Effector memory CD8-positive, alpha-beta T cell (primary cell): Measurements from ENCODE around the gene MAGI3.

ENCODE experiments used
- ATAC-seq: fragments of 150-1000 bp; cut with Tn5 transposase; replicated peaks from 2 replicates; pipeline ENCODE4 v1.10.0; 2021; ENCODE audit warnings: mild to moderate bottlenecking, moderate library complexity
- DNase-seq, 3 experiments: peaks; one replicate each; pipeline ENCODE4 v3.0.0; 2021
- H3K27ac Mint-ChIP-seq, 2 donors: one replicate each; pipeline ENCODE4 v1.8.0; 2022; ENCODE audit warnings: mild to moderate bottlenecking in 2 of 2, mixed read lengths in 2 of 2, moderate library complexity in 2 of 2
- H3K27me3 Mint-ChIP-seq, 2 donors: one replicate each; pipeline ENCODE4 v1.8.0; 2022; ENCODE audit warnings: mixed read lengths in 2 of 2
- H3K36me3 Mint-ChIP-seq: one replicate; pipeline ENCODE4 v1.8.0; 2022; ENCODE audit warnings: mild to moderate bottlenecking, moderate library complexity, mixed read lengths; ENCODE audit not compliant: insufficient read depth
- H3K4me1 Mint-ChIP-seq, 2 donors: one replicate each; pipeline ENCODE4 v1.8.0; 2022; ENCODE audit warnings: low read depth in 2 of 2, mixed read lengths in 2 of 2
- H3K4me3 Mint-ChIP-seq, 2 donors: one replicate each; pipeline ENCODE4 v1.8.0; 2022; ENCODE audit warnings: mild to moderate bottlenecking in 2 of 2, mixed read lengths in 2 of 2, moderate library complexity in 2 of 2
- H3K9me3 Mint-ChIP-seq, 2 donors: one replicate each; pipeline ENCODE4 v1.8.0; 2022; ENCODE audit warnings: mixed read lengths in 2 of 2
- total RNA-seq, 9 experiments: gene quantifications; one replicate each; lab custom pipeline; 2026; lab: John Stamatoyannopoulos, UW

Gene MAGI3
- total RNA-seq, result 4.1 to 21.4 (median 5.4) reads per million in 9 experiments

DNA sequence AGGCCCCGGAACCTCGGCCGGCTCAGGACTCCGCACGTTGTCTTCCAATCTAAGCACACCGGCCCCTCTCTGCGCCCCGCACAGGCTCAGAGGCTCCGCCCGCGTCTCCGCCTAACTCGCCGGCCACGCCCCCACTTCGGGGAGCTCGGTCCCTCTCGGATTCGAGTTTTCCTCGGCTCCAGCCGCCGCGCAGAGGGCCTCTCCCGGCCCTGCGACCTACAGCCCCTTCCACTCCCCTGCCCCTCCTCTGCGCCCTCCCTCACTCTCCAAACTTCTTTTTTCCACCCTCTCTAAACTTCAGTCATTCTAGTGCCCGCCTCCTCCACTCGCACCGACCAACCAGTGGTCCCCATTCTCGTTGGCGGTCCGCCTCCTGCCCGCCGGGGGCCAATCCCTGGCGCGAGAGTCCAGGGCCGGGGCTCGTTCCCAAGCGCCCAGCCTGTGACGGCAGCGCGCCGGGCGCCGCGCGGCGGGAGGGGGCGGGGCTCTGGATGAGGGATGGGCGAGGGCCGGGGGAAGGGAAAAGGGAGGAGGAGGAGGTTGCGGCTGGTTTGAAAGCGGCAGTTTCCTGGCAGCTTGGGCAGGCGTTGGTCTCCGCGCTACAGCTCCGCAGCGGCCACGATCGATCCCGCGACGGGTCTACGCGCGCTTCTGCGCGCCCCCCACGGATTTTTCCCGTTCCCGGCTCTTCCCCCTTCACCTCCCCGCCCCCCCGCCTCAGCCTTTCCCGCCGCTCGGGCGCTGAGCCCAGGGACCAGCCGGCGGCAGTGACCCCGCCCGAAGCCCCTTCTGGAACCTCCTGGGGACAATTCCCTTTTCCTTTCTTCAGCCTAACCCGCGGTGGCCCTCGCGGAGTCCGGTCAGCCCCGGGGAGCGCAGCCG is at the start of gene MAGI3:
Gene MAGI3, plus strand, starts transcription at position 563 of the 882 bp plus-strand sequence. CDS start 519 bp downstream, outside the sequence.
- Mint-ChIP-seq H3K27ac (peak within 1 kb of the TSS; percentile 51 to 76), H3K4me3 (peak within 1 kb of the TSS; percentile 81 to 94), H3K4me1 (peaks cover 18 to 24% of the 10 kb centered on the region in 2 donors), H3K9me3 (no peaks in the 10 kb centered on the region), H3K27me3 (peaks cover 15 to 19% of the 10 kb centered on the region in 2 donors), H3K36me3 (no peaks in the 10 kb centered on the region)
- DNase-seq (peak; percentile 85 to 86 (median 86)), ATAC-seq (peak; percentile 89)

DNA sequence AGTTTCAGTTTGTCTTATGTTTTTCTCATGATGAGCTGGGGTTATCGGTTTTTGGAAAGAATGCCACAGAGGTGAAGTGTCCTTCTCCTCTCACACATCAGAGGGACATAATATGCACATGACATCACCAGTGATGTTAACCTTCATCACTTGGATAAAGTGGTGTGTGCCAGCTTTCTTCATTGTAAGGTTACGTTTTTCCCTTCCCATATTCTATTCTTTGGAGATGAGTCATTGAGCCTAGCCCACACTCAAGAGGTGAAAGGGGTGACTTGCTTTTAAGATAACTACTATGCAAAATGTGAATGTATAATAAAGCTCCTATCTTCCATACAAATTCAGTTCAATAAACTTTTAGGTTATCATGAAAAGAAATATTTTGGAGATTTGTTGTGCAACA is 36.7 kb upstream of the MAGI3 start:
- Mint-ChIP-seq H3K27me3 (peaks cover 19 to 35% of the 10 kb centered on the region in 2 donors), H3K4me1 (no peaks in the 10 kb centered on the region), H3K27ac (no peak overlapping the region), H3K36me3 (no peaks in the 10 kb centered on the region), H3K9me3 (no peaks in the 10 kb centered on the region), H3K4me3 (no peak overlapping the region)
- ATAC-seq, result no peak
- DNase-seq, result no peak

DNA sequence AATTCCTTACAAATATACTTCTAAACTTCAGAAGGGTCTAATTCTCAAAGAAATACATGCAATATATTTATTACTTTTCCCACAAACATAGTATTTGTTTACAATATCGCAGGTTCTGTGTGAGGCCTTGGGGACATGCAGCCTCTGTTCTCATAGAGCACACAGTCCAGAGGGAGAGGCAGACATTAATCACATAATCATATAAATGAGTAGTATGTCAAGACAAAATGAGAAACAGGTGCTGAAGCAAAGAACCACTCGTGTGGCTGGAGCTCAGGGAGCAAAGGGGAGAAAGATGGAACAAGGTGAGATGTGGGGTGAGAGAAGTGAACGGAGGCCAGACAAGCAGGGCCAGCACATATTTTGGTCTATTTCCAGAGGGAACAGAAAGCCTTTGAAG is 26.4 kb upstream of the MAGI3 start:
- Mint-ChIP-seq H3K9me3 (no peaks in the 10 kb centered on the region), H3K36me3 (no peaks in the 10 kb centered on the region), H3K4me3 (no peak overlapping the region), H3K27me3 (peaks cover 0 to 23% of the 10 kb centered on the region in 2 donors), H3K27ac (no peak overlapping the region), H3K4me1 (no peaks in the 10 kb centered on the region)
- DNase-seq, result no peak
- ATAC-seq, result no peak

DNA sequence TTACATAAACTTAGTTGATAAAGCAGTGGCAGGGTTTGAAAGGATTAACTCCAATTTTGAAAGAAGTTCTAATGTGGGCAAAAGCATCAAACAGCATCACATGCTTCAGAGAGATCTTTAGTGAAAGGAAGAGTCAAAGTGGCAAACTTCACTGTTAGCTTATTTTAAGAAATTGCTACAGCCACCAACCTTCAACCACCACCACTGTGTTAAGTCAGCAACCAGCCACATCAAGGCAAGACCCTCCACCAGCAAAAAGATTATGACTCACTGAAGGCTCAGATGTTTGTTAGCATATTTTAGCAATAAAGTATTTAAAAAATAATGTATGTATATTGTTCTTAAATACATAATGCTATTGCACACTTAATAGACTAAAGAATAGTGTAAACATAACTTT is 21.3 kb upstream of the MAGI3 start:
- H3K36me3 Mint-ChIP-seq, result no peaks in the 10 kb centered on the region
- H3K4me1 Mint-ChIP-seq, result no peaks in the 10 kb centered on the region
- no peak overlapping the region for H3K4me3 Mint-ChIP-seq
- H3K9me3 Mint-ChIP-seq, result no peaks in the 10 kb centered on the region
- DNase-seq (no peak), ATAC-seq (no peak)
- H3K27me3 Mint-ChIP-seq, result peaks cover 0 to 35% of the 10 kb centered on the region in 2 donors
- no peak overlapping the region for H3K27ac Mint-ChIP-seq

DNA sequence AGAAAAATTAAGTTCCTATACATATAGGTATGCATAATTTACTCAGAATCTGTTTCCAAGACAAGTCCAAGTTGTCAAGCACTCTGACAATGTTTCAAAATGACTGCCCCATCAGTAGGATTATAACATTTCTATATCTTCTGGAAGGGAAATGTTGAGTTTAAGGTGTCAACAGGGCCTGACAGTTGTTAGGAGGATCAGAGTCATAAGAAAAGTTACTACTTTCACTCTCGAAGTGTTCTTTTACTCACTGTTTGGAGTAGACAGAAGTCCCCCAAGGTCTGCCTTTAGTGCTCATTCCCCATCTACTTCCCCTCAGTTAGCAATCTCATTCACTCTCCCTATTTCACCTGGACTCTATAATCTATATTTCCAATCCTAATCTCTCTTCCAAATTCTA is 20.6 kb upstream of the MAGI3 start:
- H3K4me3 Mint-ChIP-seq, result no peak overlapping the region
- no peaks in the 10 kb centered on the region for H3K9me3 Mint-ChIP-seq
- ATAC-seq (no peak), DNase-seq (no peak)
- no peak overlapping the region for H3K27ac Mint-ChIP-seq
- H3K4me1 Mint-ChIP-seq, result no peaks in the 10 kb centered on the region
- H3K27me3 Mint-ChIP-seq, result peaks cover 0 to 36% of the 10 kb centered on the region in 2 donors
- H3K36me3 Mint-ChIP-seq, result no peaks in the 10 kb centered on the region

DNA sequence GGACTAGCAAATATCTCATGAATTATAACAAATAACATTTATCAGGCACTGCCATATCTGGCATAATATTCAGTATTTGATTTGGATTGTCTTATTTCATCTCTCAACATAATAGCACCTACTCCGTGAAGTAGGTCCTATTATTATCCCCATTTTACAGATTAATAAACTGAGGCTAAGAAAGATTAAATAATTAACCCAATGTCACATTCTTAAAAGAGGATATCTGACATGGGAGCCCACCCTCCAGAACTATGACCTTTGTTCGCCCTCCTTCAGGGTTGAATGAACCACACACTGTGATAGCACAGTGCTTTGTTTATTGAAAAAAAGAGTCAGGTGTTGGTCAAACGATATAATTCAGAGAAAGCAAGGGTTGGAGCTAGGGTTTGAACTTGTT is 19.4 kb upstream of the MAGI3 start:
- H3K4me3 Mint-ChIP-seq, result no peak overlapping the region
- no peak overlapping the region for H3K27ac Mint-ChIP-seq
- ATAC-seq (no peak), DNase-seq (no peak)
- H3K9me3 Mint-ChIP-seq, result no peaks in the 10 kb centered on the region
- H3K36me3 Mint-ChIP-seq, result no peaks in the 10 kb centered on the region
- H3K27me3 Mint-ChIP-seq, result peaks cover 0 to 39% of the 10 kb centered on the region in 2 donors
- H3K4me1 Mint-ChIP-seq, result no peaks in the 10 kb centered on the region

DNA sequence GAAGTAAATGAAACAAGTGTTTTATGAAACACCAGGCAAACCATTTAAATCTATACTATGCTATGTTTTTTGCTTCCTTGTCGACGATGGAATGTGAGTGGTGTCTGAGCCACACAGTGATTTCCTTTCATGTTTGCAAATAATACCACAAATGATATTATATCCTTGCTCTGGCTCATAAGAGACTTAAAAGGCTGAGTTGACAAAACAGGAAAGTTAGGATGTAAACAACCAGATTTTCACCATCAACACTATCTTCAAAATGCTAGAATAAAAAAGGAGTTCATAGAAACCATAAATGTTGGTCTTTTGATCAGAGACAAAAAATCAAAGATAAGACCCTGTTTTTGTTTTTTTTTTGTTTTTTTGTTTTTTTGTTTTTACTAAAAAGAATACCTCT is 17.8 kb upstream of the MAGI3 start:
- no peaks in the 10 kb centered on the region for H3K36me3 Mint-ChIP-seq
- H3K9me3 Mint-ChIP-seq, result no peaks in the 10 kb centered on the region
- H3K4me3 Mint-ChIP-seq, result no peak overlapping the region
- no peak for DNase-seq
- H3K27me3 Mint-ChIP-seq, result peaks cover 10 to 39% of the 10 kb centered on the region in 2 donors
- ATAC-seq, result no peak
- no peaks in the 10 kb centered on the region for H3K4me1 Mint-ChIP-seq
- no peak overlapping the region for H3K27ac Mint-ChIP-seq

DNA sequence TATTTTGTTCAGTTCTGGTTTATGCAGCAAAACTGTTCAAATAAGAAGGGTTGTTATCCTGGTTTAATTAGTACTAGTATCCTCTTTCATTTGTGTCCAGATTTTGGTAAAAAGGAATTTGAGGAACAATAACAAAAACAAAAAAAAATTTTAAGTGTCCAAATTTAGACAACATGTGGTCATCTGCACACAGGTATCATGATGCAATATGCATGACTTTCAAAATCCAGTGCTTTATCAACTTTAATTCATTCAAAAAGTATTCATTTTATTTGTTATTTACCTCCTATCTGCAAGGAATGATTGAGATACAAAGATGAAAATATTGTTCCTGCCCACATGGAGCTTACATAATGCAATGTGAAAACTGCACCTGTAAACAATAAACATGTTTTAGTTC is 16.7 kb upstream of the MAGI3 start:
- no peak overlapping the region for H3K4me3 Mint-ChIP-seq
- no peak for DNase-seq
- no peaks in the 10 kb centered on the region for H3K4me1 Mint-ChIP-seq
- peaks cover 10 to 36% of the 10 kb centered on the region in 2 donors for H3K27me3 Mint-ChIP-seq
- no peaks in the 10 kb centered on the region for H3K36me3 Mint-ChIP-seq
- no peak for ATAC-seq
- H3K9me3 Mint-ChIP-seq, result no peaks in the 10 kb centered on the region
- no peak overlapping the region for H3K27ac Mint-ChIP-seq

DNA sequence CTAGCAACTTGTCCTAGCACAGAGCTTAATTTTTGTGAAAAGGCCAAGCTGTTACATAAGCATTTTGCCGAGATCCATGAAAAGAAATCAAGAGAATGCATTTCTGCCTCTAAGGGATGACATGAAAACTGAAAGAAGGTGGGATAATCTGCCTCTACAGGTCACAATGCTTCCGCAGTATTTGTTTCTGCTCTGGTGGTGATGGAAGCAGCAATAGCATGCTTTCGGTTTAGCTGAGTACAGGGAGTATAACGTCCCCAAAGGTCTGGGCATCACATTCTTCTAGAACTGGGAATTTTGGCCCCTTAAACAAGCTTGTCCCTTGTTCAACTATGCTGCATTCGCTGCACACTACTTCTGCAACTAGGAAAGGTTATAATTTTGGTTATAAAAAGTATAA is 14.4 kb upstream of the MAGI3 start:
- Mint-ChIP-seq H3K27me3 (peaks cover 10 to 37% of the 10 kb centered on the region in 2 donors), H3K27ac (no peak overlapping the region), H3K36me3 (no peaks in the 10 kb centered on the region), H3K9me3 (no peaks in the 10 kb centered on the region), H3K4me3 (no peak overlapping the region), H3K4me1 (no peaks in the 10 kb centered on the region)
- no peak for ATAC-seq
- DNase-seq, result no peak

DNA sequence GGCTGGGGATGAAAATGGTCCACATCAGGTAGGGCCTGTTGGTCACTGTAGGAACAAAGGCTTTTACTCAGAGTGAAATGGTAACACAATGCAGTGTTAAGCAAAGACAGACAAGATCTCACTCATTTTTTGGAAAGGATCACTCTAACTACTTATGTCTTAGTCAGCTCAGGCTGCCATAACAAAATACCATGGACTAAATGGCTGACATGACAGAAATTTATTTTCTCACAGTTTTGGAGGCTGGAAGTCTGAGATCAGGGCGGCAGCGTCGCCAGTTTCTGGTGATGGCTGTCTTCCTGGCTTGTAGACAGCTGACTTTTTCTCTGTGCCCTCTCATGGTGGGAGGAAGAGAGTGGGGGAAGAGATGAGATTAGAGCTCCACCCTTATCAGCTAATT is 10.2 kb upstream of the MAGI3 start:
- H3K4me3 Mint-ChIP-seq, result no peak overlapping the region

DNA sequence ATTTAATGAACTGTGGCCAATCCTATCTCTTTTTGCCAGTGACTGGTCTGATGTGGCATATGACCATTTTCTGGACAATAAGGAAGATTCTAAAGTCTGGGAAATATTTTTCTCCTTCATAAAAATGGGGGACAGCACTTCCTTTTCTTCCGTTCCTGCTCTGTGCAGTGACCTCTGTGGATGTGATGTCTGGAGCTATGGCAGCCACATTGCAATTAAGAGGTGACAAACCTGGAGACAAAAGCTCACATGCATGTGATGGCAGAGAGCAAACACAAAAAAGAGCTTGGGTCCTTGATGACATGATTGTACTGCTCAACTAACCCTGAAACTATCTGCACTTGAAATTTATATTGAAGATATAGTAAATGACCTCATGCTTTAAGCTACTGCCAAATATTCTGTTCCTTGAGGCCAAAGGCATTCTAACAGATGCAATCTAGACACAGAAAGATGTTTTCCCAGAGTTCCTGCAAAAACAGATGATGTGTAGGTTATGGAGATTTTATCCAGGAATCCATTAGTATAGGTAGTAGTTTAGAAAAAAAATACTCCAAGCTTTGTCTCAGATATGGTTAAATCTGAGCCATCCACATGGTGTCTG is 2.2 kb upstream of the MAGI3 start:
- Mint-ChIP-seq H3K27ac (no peak overlapping the region), H3K9me3 (no peaks in the 10 kb centered on the region), H3K36me3 (no peaks in the 10 kb centered on the region), H3K4me1 (peaks cover 18 to 24% of the 10 kb centered on the region in 2 donors), H3K27me3 (peaks cover 19% of the 10 kb centered on the region in 2 donors), H3K4me3 (peak overlapping the region; percentile 81 to 94)
- no peak for DNase-seq
- no peak for ATAC-seq

More for the DNA sequence above, 10.2 kb upstream of the MAGI3 start:
- ATAC-seq (no peak), DNase-seq (no peak)
- H3K9me3 Mint-ChIP-seq, result no peaks in the 10 kb centered on the region
- peaks cover 10 to 24% of the 10 kb centered on the region in 2 donors for H3K27me3 Mint-ChIP-seq
- no peak overlapping the region for H3K27ac Mint-ChIP-seq
- no peaks in the 10 kb centered on the region for H3K36me3 Mint-ChIP-seq
- no peaks in the 10 kb centered on the region for H3K4me1 Mint-ChIP-seq

DNA sequence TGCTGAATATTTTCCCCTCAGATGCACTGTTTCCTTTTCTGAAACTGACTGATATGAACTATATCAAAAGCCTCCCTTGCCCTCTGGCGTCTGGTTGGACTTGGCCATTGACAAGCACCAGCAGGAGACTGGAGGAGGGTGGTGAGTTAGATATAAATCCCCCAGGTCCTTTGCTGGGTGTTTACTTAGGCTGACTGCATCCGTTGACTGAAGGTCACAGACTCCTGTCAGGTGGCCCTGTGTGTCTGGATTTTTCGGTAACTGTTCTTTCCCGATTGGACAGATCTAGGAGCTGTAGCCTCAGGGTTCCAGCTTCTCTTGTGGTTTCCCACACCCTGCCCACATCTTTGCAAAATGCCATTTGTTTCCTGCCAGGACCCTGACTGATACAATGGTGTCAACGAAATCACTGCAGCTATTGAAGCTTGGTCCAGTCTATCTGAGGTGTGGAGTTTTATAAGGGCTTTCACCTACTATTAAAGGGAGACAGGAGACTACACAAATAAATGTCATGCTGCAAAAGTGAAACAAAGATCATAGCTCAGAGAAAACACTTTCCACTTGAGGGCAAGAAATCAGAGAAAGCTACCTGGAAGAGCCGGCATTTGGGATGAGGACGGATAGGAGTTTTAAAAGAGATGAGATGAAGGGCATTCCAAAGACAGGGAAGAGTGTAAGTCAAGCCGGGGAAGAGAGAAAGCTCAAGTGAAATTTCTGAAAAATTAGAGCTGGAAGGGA is 1.5 kb upstream of the MAGI3 start:
- no peak for DNase-seq
- Mint-ChIP-seq H3K4me3 (peak overlapping the region; percentile 81 to 94), H3K9me3 (no peaks in the 10 kb centered on the region), H3K27me3 (peaks cover 15 to 19% of the 10 kb centered on the region in 2 donors), H3K4me1 (peaks cover 18 to 24% of the 10 kb centered on the region in 2 donors), H3K27ac (peak overlapping the region; percentile 0 to 22), H3K36me3 (no peaks in the 10 kb centered on the region)
- no peak for ATAC-seq

DNA sequence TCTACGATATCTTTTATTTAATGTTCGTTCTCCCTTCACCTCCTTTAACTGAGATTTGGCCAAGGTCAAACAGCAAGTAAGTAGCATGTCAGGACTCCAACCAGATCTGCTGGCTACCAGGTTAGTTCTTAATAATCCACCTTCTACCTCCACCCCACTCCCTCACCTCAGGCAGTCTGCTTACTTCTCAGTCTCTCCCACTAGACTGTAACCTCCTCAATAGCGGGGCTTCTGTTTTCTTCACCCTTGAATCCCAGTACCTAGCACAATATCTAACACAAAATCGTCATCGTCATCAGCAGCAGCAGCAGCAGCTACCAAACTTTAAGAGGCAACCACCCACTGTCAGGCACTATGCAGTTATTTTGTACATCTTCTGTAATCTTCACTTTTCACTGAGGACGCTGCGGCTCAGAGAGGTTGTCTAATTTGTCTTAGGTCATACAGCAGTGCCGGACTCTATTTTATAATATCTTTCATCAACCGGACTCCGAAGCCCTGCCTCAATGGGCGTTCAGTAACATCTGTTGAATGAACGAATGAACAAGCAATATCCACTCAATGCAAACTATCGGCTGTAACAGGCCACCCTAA is 859 bp upstream of the MAGI3 start:
- Mint-ChIP-seq H3K4me1 (peaks cover 18 to 24% of the 10 kb centered on the region in 2 donors), H3K27me3 (peaks cover 15 to 19% of the 10 kb centered on the region in 2 donors), H3K27ac (peak overlapping the region; percentile 22 to 76), H3K9me3 (no peaks in the 10 kb centered on the region), H3K4me3 (peak overlapping the region; percentile 81 to 94), H3K36me3 (no peaks in the 10 kb centered on the region)
- DNase-seq (no peak), ATAC-seq (no peak)
